ENCODE data around the gene ADCY4. TPM values are rescaled to one million over a fixed set of nuclear protein-coding genes. Genes with fewer than 3 reads are reported as not detected.
A peak's percentile ranks its signal among the peaks of the same experiment; 100 is the strongest.

Gene ADCY4
- total and polyA plus RNA-seq, 2 donors (not counting 3 experiments of a cell fraction or from before 2014, with no cell fraction given) = 81.6 to 84.0 TPM

DNA sequence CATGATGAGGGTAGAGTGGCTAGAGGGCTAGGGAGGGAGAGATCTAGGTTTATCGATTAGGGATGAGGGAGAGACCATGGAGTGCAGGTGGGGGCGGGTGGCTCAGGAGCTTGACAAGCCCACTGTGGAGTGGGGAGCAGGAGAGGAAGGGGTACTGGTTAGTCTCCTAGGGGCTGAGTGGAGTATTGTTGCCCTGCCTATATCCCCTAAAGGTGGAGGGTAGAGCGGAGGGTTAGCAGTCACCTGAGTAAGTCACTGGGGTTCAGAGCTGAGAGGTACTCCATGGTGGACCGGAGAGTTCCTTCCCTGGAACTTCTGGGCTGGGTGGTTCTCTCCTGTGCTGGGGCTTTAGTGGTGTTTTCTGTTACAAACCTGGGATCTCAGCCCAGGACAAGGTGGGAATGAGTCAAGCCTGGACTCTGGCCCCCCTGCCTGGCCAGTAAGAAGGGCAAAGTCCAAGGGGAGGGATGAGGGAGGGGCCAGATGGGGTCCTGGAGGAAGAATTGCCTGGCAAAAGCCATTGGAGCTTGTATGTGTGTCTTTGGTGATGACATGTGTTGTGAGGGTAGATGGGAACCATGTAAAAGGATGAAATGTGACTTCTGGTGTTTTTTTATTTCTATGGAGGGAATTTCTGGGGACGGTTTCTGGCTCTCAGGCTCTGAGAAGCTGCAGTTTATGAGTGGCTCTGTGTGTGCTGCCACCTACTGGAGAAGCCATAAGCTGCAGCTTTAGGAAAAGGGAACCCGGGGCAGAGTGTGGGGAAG, 27.1 kb downstream of the ADCY4 start, which contains the start of gene CIDEB:
CIDEB (minus strand) TSS at position 403 of the 767 bp plus-strand sequence; CDS start at position 284, 119 bp downstream.
- CTCF ChIA-PET = interaction anchor here (0.6 to 7.4 kb wide), 51 partner anchors 9 to 754 kb away, joined by 3 to 122 read pairs (median 5); partner anchors contain the start of genes CHMP4A, DHRS1, GMPR2 and IPO4
- BruUV-seq (replicated peaks) = no TSS peak
- intact Hi-C loops (cut with micrococcal nuclease) = loop anchor here (1.0 kb wide), 2 partner anchors 36 to 65 kb away; partner anchors contain the start of genes RABGGTA and TINF2
- dilution Hi-C loops (cut with MboI; ENCODE audit: extremely low pct_ligation_motif_present, low sequenced_read_pairs) = no loop called here
- no peaks in the 10 kb centered on the region for H4K20me1 ChIP-seq (replicated peaks; ENCODE audit: control insufficient read depth, extremely low read depth, insufficient read depth, low read length)
- POLR2A ChIA-PET = interaction anchor here (0.9 to 1.2 kb wide), 3 partner anchors 65 to 95 kb away, joined by 3 to 4 read pairs (median 3); partner anchors contain the start of genes CHMP4A, MDP1 and TINF2
- no peak within 1 kb of the TSS for H3K9ac ChIP-seq (replicated peaks; ENCODE audit: extremely low read depth, insufficient read depth, low read length)
- DNase-seq (ENCODE audit: low read depth, low spot score) (peak; percentile 52), FAIRE-seq (peak; percentile 86)
- no peaks in the 10 kb centered on the region for H3K27me3 ChIP-seq (ENCODE audit: control insufficient read depth in 2 of 2, insufficient read depth in 2 of 2, low read length in 2 of 2)
- H3K27ac ChIP-seq (ENCODE audit: insufficient read depth, low read depth, low read length) = no peak within 1 kb of the TSS
- H3K4me3 ChIP-seq (replicated peaks in 1 of 3; ENCODE audit: insufficient read depth in 1 of 3, low read depth in 1 of 3, low read length in 3 of 3) = no peak within 1 kb of the TSS
- H3K4me2 ChIP-seq (ENCODE audit: insufficient read depth, low read length) = no peak within 1 kb of the TSS
- no peak for TF ChIP-seq GATA2 (IDR thresholded peaks at IDR 0.05; ENCODE audit: insufficient read depth, insufficient read length, low read depth, low read length)
- no peak for TF ChIP-seq EZH2 (IDR thresholded peaks at IDR 0.05; ENCODE audit: borderline replicate concordance, low read depth, low read length, severe bottlenecking)
- no peak for TF ChIP-seq POLR2A (IDR thresholded peaks at IDR 0.05; ENCODE audit: low read depth, low read length)
- TF ChIP-seq, protein P1, sequence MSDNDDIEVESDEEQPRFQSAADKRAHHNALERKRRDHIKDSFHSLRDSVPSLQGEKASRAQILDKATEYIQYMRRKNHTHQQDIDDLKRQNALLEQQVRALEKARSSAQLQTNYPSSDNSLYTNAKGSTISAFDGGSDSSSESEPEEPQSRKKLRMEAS (IDR thresholded peaks at IDR 0.05; ENCODE audit: insufficient read depth, insufficient read length) = no peak
- TF ChIP-seq JUN (IDR thresholded peaks at IDR 0.05; ENCODE audit: borderline replicate concordance, insufficient read depth, insufficient read length, low read depth) = no peak
- TF ChIP-seq, protein P2, sequence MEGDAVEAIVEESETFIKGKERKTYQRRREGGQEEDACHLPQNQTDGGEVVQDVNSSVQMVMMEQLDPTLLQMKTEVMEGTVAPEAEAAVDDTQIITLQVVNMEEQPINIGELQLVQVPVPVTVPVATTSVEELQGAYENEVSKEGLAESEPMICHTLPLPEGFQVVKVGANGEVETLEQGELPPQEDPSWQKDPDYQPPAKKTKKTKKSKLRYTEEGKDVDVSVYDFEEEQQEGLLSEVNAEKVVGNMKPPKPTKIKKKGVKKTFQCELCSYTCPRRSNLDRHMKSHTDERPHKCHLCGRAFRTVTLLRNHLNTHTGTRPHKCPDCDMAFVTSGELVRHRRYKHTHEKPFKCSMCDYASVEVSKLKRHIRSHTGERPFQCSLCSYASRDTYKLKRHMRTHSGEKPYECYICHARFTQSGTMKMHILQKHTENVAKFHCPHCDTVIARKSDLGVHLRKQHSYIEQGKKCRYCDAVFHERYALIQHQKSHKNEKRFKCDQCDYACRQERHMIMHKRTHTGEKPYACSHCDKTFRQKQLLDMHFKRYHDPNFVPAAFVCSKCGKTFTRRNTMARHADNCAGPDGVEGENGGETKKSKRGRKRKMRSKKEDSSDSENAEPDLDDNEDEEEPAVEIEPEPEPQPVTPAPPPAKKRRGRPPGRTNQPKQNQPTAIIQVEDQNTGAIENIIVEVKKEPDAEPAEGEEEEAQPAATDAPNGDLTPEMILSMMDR (IDR thresholded peaks at IDR 0.05; ENCODE audit: extremely low read depth in 1 of 2, insufficient read depth in 1 of 2, low read depth in 1 of 2, low read length in 2 of 2) = peak; percentile 86 to 89
- TF ChIP-seq FOS (IDR thresholded peaks at IDR 0.05; ENCODE audit: borderline replicate concordance, insufficient read depth, low read length) = no peak
- TF ChIP-seq POLR2AphosphoS5 (IDR thresholded peaks at IDR 0.05; ENCODE audit: insufficient read depth, low read depth, low read length) = no peak
- H3K4me1 ChIP-seq (ENCODE audit: control insufficient read depth, extremely low read depth, insufficient read depth, low read length) = peaks cover 29% of the 10 kb centered on the region
- no peaks in the 10 kb centered on the region for H3K79me2 ChIP-seq (ENCODE audit: control insufficient read depth, insufficient read depth, low read length)
- peaks cover 0 to 33% of the 10 kb centered on the region in 2 experiments for H3K36me3 ChIP-seq (ENCODE audit: control insufficient read depth in 2 of 2, extremely low read depth in 1 of 2, insufficient read depth in 2 of 2, low read length in 2 of 2)
- H3K9me1 ChIP-seq (replicated peaks; ENCODE audit: control insufficient read depth, extremely low read depth, insufficient read depth, low read length) = no peaks in the 10 kb centered on the region
- H3K9me3 ChIP-seq (replicated peaks; ENCODE audit: control insufficient read depth, insufficient read depth, low read length) = no peaks in the 10 kb centered on the region
- no peak within 1 kb of the TSS for H2AFZ ChIP-seq (ENCODE audit: low read depth, low read length)
